GM12873 (cell line): ENCODE results near the gene NMT1.

Experiments used
- CTCF ChIP-seq: IDR thresholded peaks from 2 replicates; pipeline ENCODE4 v1.5.1; 2012; ENCODE audit warnings: low read depth, mild to moderate bottlenecking, moderate library complexity, low read length, control low read depth; ENCODE audit not compliant: insufficient read depth; ENCODE audit errors: missing control alignments

NMT1 gene

GRCh38 chr17:45070001-45070400, 8.9 kb downstream of the NMT1 start:
- TF ChIP-seq CTCF, result no peak

GRCh38 chr17:45070809-45071208, 9.7 kb downstream of the NMT1 start:
- no peak for TF ChIP-seq CTCF

- no peak for TF ChIP-seq CTCF
Observed at GRCh38 chr17:45073414-45074070, 12.4 kb downstream of the NMT1 start.

GRCh38 chr17:45077643-45078042, 16.5 kb downstream of the NMT1 start:
- TF ChIP-seq CTCF, result no peak

GRCh38 chr17:45081047-45081703, 20.1 kb downstream of the NMT1 start:
- TF ChIP-seq CTCF, result no peak

GRCh38 chr17:45086391-45086790, 25.3 kb downstream of the NMT1 start:
- no peak for TF ChIP-seq CTCF

- TF ChIP-seq CTCF, result no peak
Observed at GRCh38 chr17:45086865-45087503, 25.9 kb downstream of the NMT1 start.
